OCI-LY1 (cell line): ENCODE data around the gene MYBBP1A.

Experiments
- H2AFZ ChIP-seq: fragments of 200-600 bp; sonication (generic), shearing (Covaris generic); 2 replicates; pipeline ENCODE4 v1.6.0; 2014; ENCODE audit warnings: antibody characterized with exemption, mild to moderate bottlenecking, low read length
- H3F3A ChIP-seq: fragments of 200-600 bp; sonication (generic), shearing (Covaris generic); 2 replicates; pipeline ENCODE4 v1.6.0; 2014; ENCODE audit warnings: mild to moderate bottlenecking, antibody characterized with exemption, low read length, moderate library complexity; ENCODE audit not compliant: insufficient read depth
- H3K27ac ChIP-seq: fragments of 200-600 bp; sonication (generic); 2 replicates; pipeline ENCODE4 v1.5.1; 2014; ENCODE audit warnings: low read length, mixed run types, mild to moderate bottlenecking, low read depth; ENCODE audit not compliant: poor library complexity, severe bottlenecking
- H3K27me3 ChIP-seq: fragments of 200-600 bp; sonication (generic); 2 replicates; pipeline ENCODE4 v1.6.0; 2014; ENCODE audit warnings: antibody characterized with exemption, mild to moderate bottlenecking, low read length, moderate library complexity; ENCODE audit not compliant: insufficient read depth
- H3K36me3 ChIP-seq: fragments of 200-600 bp; sonication (generic); 2 replicates; pipeline ENCODE4 v1.6.1; 2014; ENCODE audit warnings: mild to moderate bottlenecking, antibody characterized with exemption, low read length, moderate library complexity, mixed read lengths; ENCODE audit not compliant: insufficient read depth
- H3K4me1 ChIP-seq: fragments of 200-600 bp; sonication (generic); 2 replicates; pipeline ENCODE4 v1.5.1; 2014; ENCODE audit warnings: mild to moderate bottlenecking, low read length, moderate library complexity; ENCODE audit not compliant: insufficient read depth, severe bottlenecking
- H3K4me2 ChIP-seq: fragments of 200-600 bp; sonication (generic), shearing (Covaris generic); 2 replicates; pipeline ENCODE4 v1.6.1; 2014; ENCODE audit warnings: low read length
- H3K4me3 ChIP-seq: fragments of 200-600 bp; sonication (generic); 2 replicates; pipeline ENCODE4 v1.5.1; 2014; ENCODE audit warnings: low read length, low read depth, mild to moderate bottlenecking, mixed read lengths; ENCODE audit not compliant: poor library complexity, severe bottlenecking
- H3K79me2 ChIP-seq: fragments of 200-600 bp; shearing (Covaris generic); 2 replicates; pipeline ENCODE4 v1.6.1; 2016; ENCODE audit warnings: mixed run types, low read length, mixed read lengths; ENCODE audit not compliant: insufficient read depth
- H3K9ac ChIP-seq: fragments of 200-600 bp; sonication (generic), shearing (Covaris generic); 2 replicates; pipeline ENCODE4 v1.6.1; 2014; ENCODE audit warnings: mild to moderate bottlenecking, low read length, mixed read lengths
- H3K9me2 ChIP-seq: fragments of 200-600 bp; sonication (generic), shearing (Covaris generic); 2 replicates; pipeline ENCODE4 v1.6.1; 2014; ENCODE audit warnings: low read depth, mild to moderate bottlenecking, low read length, mixed read lengths
- H3K9me3 ChIP-seq: fragments of 200-600 bp; shearing (Covaris generic); 2 replicates; pipeline ENCODE4 v1.6.1; 2014; ENCODE audit warnings: low read length, mixed read lengths
- H4K20me1 ChIP-seq: fragments of 200-600 bp; sonication (generic), shearing (Covaris generic); 2 replicates; pipeline ENCODE4 v1.6.0; 2016; ENCODE audit warnings: mild to moderate bottlenecking, low read length; ENCODE audit not compliant: insufficient read depth
- EZH2 ChIP-seq: fragments of 200-600 bp; sonication (generic), shearing (Covaris generic); IDR thresholded peaks from 2 replicates; pipeline ENCODE4 v1.8.0; 2017; ENCODE audit warnings: borderline replicate concordance, mixed run types, mild to moderate bottlenecking, antibody characterized with exemption, low read length, moderate library complexity, mixed read lengths
- TF ChIP-seq, protein P1 (sequence below): fragments of 200-600 bp; sonication (generic), shearing (Covaris generic); IDR thresholded peaks from 2 replicates; pipeline ENCODE4 v1.5.1; 2017; ENCODE audit warnings: mild to moderate bottlenecking, antibody characterized with exemption, low read length, moderate library complexity, mixed read lengths

MYBBP1A gene

DNA sequence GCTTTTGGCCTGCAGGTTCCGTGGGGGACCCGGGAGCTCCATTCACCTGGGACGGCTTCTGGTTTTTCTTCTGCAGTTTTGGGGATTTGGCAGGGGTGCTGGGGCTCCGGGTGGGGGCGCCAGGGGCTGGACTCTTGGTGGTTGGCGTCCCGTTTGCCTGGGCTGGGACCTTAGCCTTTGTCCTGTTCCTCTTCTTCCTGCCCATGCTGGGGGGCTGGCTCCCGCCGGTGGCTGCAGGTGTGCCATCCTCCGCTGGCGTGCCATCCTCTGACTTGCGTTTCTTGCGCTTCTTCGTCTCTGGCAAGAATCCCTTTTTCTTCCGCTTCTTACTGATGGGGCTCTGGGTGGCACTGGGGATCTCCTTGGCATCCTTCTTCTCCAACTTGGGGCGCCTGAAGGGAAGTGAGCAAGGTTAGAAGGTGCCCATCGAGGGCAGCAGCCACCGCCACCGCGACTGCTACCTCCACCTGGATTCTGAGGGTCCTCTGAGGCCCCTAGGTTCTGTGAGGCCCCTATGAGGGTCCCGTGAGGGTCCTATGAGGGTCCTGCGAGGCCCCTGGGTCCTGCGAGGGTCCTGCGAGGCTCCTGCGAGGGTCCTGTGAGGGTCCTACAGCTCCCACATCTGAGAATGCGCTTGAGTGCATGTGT is 15.5 kb downstream of the MYBBP1A start:
- H3K4me1 ChIP-seq: no peaks in the 10 kb centered on the region
- no peak overlapping the region for H2AFZ ChIP-seq
- H3K27ac ChIP-seq: no peak overlapping the region
- no peaks in the 10 kb centered on the region for H3K27me3 ChIP-seq
- no peak overlapping the region for H3K4me3 ChIP-seq
- no peak overlapping the region for H3K4me2 ChIP-seq
- H3K36me3 ChIP-seq: peaks cover 77% of the 10 kb centered on the region
- TF ChIP-seq EZH2: no peak
- TF ChIP-seq, protein P1, sequence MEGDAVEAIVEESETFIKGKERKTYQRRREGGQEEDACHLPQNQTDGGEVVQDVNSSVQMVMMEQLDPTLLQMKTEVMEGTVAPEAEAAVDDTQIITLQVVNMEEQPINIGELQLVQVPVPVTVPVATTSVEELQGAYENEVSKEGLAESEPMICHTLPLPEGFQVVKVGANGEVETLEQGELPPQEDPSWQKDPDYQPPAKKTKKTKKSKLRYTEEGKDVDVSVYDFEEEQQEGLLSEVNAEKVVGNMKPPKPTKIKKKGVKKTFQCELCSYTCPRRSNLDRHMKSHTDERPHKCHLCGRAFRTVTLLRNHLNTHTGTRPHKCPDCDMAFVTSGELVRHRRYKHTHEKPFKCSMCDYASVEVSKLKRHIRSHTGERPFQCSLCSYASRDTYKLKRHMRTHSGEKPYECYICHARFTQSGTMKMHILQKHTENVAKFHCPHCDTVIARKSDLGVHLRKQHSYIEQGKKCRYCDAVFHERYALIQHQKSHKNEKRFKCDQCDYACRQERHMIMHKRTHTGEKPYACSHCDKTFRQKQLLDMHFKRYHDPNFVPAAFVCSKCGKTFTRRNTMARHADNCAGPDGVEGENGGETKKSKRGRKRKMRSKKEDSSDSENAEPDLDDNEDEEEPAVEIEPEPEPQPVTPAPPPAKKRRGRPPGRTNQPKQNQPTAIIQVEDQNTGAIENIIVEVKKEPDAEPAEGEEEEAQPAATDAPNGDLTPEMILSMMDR: no peak
- no peaks in the 10 kb centered on the region for H4K20me1 ChIP-seq
- no peaks in the 10 kb centered on the region for H3F3A ChIP-seq
- no peaks in the 10 kb centered on the region for H3K9me3 ChIP-seq
- H3K9ac ChIP-seq: no peak overlapping the region
- H3K9me2 ChIP-seq: no peaks in the 10 kb centered on the region
- no peaks in the 10 kb centered on the region for H3K79me2 ChIP-seq

DNA sequence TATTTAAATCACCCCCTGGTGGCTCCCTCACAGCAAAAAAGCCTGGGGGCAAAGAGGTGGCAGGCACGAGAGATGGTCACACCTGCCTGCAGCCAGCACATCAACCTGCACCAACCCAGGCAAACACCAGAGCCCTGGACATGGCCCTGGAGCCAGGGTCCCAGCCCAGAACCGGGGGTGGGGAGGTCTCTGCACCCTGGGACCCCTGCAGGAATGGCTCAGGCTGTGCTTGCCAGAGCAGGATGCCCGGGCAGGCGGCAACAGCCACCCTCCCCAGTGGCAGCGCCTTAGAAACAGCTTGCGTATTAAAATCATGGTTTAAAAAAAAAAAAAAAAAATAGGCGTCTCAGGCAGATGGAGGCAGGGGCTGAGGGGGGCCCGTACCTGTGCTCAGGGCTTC is 16.2 kb downstream of the MYBBP1A start:
- Histone ChIP-seq H3K36me3 (peaks cover 70% of the 10 kb centered on the region), H3K9ac (no peak overlapping the region), H3K4me2 (no peak overlapping the region), H3K9me3 (no peaks in the 10 kb centered on the region), H4K20me1 (no peaks in the 10 kb centered on the region), H3K27ac (no peak overlapping the region), H3K4me1 (no peaks in the 10 kb centered on the region), H3K27me3 (no peaks in the 10 kb centered on the region), H3K79me2 (no peaks in the 10 kb centered on the region), H3K4me3 (no peak overlapping the region), H3K9me2 (no peaks in the 10 kb centered on the region), H3F3A (no peaks in the 10 kb centered on the region), H2AFZ (no peak overlapping the region)
- TF ChIP-seq, protein P1: no peak
- TF ChIP-seq EZH2: no peak

DNA sequence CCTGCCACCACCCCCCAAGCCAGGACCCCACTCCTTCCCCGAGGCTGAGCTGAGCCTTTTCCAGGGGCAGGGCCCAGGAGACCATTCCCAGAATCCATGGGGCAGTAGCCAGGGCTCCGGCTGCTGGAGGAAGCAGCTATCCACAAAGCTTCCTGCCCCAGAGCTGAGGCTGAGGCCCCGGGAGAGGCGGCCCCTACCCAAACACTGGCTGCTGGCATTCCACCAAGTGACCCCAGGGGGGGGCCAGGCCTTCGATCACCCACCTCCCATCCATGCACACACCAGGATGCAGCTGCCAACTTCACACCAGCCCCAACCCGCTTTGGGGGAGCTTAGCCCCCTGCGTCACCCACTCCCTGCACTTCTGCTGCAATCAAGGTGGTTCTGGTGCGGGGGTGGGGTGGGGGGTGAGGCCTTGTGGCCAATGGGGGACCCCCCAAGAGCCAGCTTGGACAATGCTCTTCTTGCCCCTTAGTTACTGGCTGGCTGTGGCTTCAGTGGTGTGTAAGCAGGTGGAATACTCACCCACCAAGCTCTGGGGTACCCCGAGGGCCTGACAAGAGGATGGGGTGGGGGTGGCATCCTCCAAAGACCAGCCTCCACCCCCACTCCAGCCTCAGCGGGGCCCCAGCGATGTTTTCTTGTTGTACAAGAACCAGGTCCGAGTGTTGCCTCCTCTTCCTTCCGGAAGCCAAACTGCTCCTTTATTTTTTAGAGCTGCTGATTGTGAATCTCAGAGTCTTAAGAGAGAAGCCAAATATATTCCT is 16.8 kb downstream of the MYBBP1A start:
- no peaks in the 10 kb centered on the region for H3K9me2 ChIP-seq
- TF ChIP-seq EZH2: no peak
- TF ChIP-seq, protein P1: no peak
- H3K27me3 ChIP-seq: no peaks in the 10 kb centered on the region
- no peaks in the 10 kb centered on the region for H3K9me3 ChIP-seq
- no peaks in the 10 kb centered on the region for H3F3A ChIP-seq
- no peaks in the 10 kb centered on the region for H3K4me1 ChIP-seq
- no peak overlapping the region for H3K4me3 ChIP-seq
- no peak overlapping the region for H3K9ac ChIP-seq
- H3K27ac ChIP-seq: no peak overlapping the region
- no peak overlapping the region for H2AFZ ChIP-seq
- no peaks in the 10 kb centered on the region for H3K79me2 ChIP-seq
- H4K20me1 ChIP-seq: no peaks in the 10 kb centered on the region
- H3K4me2 ChIP-seq: no peak overlapping the region
- H3K36me3 ChIP-seq: peaks cover 64% of the 10 kb centered on the region
